ENCODE results near the gene PIGZ. TPM values are rescaled to one million over a fixed set of nuclear protein-coding genes. Genes with fewer than 3 reads are reported as not detected.

PIGZ gene
- total RNA-seq, 2 donors from 2014 or later, result 0.78 to 0.82 TPM

Other genes with a start within 250 kb of the PIGZ start
- 100 to 1,000 TPM in 1 of 2 donors, 10 to 100 TPM in 1; 94.8 to 108 TPM for gene PAK2, start 229.0 kb downstream of the PIGZ start, total RNA-seq
- 10 to 100 TPM; 29.5 to 37.2 TPM for gene SENP5, start 100.9 kb downstream of the PIGZ start, total RNA-seq
- gene NCBP2, start 26.3 kb downstream of the PIGZ start, total RNA-seq, result 10 to 100 TPM; 68.1 to 89.0 TPM
- gene MELTF, start 61.0 kb upstream of the PIGZ start, total RNA-seq, result 1 to 10 TPM; 6.0 to 9.7 TPM